ENCODE measurements around the gene FAM114A1.

Gene FAM114A1

GRCh38 chr4:38946919-38947318 lies 79.3 kb downstream of the FAM114A1 start:
- H3K27me3 ChIP-seq (ENCODE audit: control insufficient read depth, insufficient read depth, low read length, poor library complexity, severe bottlenecking), result no peaks in the 10 kb centered on the region
- H3K9me3 ChIP-seq (ENCODE audit: control insufficient read depth, low read length), result no peaks in the 10 kb centered on the region
- no peaks in the 10 kb centered on the region for H3K4me1 ChIP-seq (ENCODE audit: control insufficient read depth, insufficient read depth, low read length)
- H3K36me3 ChIP-seq (ENCODE audit: control insufficient read depth, insufficient read depth, low read length), result no peaks in the 10 kb centered on the region
- WGBS, 2 experiments, result 88 to 90% methylated on average over 3 of the region's 3 CpGs
- no peak overlapping the region for H3K4me3 ChIP-seq (ENCODE audit: insufficient read depth, low read depth, low read length)
- H3K27ac ChIP-seq (ENCODE audit: insufficient read depth, low read depth, low read length, poor library complexity, severe bottlenecking), result no peak overlapping the region

GRCh38 chr4:38948551-38948950 lies 80.9 kb downstream of the FAM114A1 start:
- Histone ChIP-seq H3K4me3 (ENCODE audit: insufficient read depth, low read depth, low read length) (no peak overlapping the region), H3K36me3 (ENCODE audit: control insufficient read depth, insufficient read depth, low read length) (no peaks in the 10 kb centered on the region), H3K4me1 (ENCODE audit: control insufficient read depth, insufficient read depth, low read length) (no peaks in the 10 kb centered on the region), H3K27ac (ENCODE audit: insufficient read depth, low read depth, low read length, poor library complexity, severe bottlenecking) (no peak overlapping the region), H3K27me3 (ENCODE audit: control insufficient read depth, insufficient read depth, low read length, poor library complexity, severe bottlenecking) (no peaks in the 10 kb centered on the region), H3K9me3 (ENCODE audit: control insufficient read depth, low read length) (no peaks in the 10 kb centered on the region)
- WGBS, 2 experiments, result 94 to 95% methylated on average over 2 of the region's 2 CpGs

- WGBS, 2 experiments, result 70 to 83% methylated on average over 4 to 5 of the region's 5 CpGs
- Histone ChIP-seq H3K4me3 (ENCODE audit: insufficient read depth, low read depth, low read length) (no peak overlapping the region), H3K36me3 (ENCODE audit: control insufficient read depth, insufficient read depth, low read length) (no peaks in the 10 kb centered on the region), H3K27ac (ENCODE audit: insufficient read depth, low read depth, low read length, poor library complexity, severe bottlenecking) (no peak overlapping the region), H3K9me3 (ENCODE audit: control insufficient read depth, low read length) (no peaks in the 10 kb centered on the region), H3K27me3 (ENCODE audit: control insufficient read depth, insufficient read depth, low read length, poor library complexity, severe bottlenecking) (no peaks in the 10 kb centered on the region), H3K4me1 (ENCODE audit: control insufficient read depth, insufficient read depth, low read length) (no peaks in the 10 kb centered on the region)
These were observed 81.9 kb downstream of the FAM114A1 start for GRCh38 chr4:38949411-38950051.

DNA sequence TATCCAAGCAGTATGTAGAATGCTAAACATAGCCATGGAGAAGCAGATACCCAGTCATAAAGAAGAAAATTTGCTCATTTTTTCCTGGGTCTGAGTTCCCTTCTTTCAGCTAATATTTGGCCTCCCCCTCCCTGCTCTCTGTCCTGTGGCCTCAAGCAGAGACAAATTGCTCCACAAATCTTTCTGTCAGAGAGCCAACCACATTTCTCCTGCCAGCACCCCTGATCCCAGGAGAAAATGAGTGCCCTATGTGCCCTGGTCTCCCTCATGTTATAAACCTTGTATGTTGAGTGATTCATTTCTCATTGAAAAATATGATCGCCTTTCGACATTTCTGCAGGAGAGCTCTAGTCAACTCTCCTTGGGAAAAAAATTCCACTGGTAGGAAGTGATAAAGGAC lies 82.6 kb downstream of the FAM114A1 start:
- Histone ChIP-seq H3K27me3 (ENCODE audit: control insufficient read depth, insufficient read depth, low read length, poor library complexity, severe bottlenecking) (no peaks in the 10 kb centered on the region), H3K4me1 (ENCODE audit: control insufficient read depth, insufficient read depth, low read length) (no peaks in the 10 kb centered on the region), H3K9me3 (ENCODE audit: control insufficient read depth, low read length) (no peaks in the 10 kb centered on the region), H3K36me3 (ENCODE audit: control insufficient read depth, insufficient read depth, low read length) (no peaks in the 10 kb centered on the region), H3K4me3 (ENCODE audit: insufficient read depth, low read depth, low read length) (no peak overlapping the region), H3K27ac (ENCODE audit: insufficient read depth, low read depth, low read length, poor library complexity, severe bottlenecking) (no peak overlapping the region)
- WGBS, 2 experiments, result 96 to 100% methylated on average over 2 of the region's 2 CpGs

GRCh38 chr4:38950734-38951133 lies 83.1 kb downstream of the FAM114A1 start:
- Histone ChIP-seq H3K4me3 (ENCODE audit: insufficient read depth, low read depth, low read length) (no peak overlapping the region), H3K27ac (ENCODE audit: insufficient read depth, low read depth, low read length, poor library complexity, severe bottlenecking) (no peak overlapping the region), H3K9me3 (ENCODE audit: control insufficient read depth, low read length) (no peaks in the 10 kb centered on the region), H3K27me3 (ENCODE audit: control insufficient read depth, insufficient read depth, low read length, poor library complexity, severe bottlenecking) (no peaks in the 10 kb centered on the region), H3K36me3 (ENCODE audit: control insufficient read depth, insufficient read depth, low read length) (no peaks in the 10 kb centered on the region), H3K4me1 (ENCODE audit: control insufficient read depth, insufficient read depth, low read length) (no peaks in the 10 kb centered on the region)
- 91 to 98% methylated on average over 4 to 6 of the region's 6 CpGs for WGBS, 2 experiments

DNA sequence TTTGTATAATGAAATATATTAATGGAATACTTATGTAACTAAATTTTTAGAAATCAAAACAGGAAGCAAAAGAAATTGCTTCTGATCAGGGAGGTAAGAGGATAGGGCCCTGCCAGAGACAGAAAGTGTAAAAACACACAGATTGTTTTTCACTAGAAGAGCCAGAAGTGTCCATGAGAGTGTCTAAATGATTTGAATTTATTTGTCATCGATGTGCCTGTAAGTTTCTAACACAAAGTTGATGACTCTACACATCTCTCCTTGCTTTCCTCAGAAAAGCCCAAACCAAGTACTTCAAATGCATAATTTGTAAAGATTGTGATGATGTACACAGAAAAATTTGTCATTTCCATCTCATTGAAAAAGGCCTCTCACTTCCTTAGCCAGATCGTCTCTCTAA lies 84.0 kb downstream of the FAM114A1 start:
- Histone ChIP-seq H3K27me3 (ENCODE audit: control insufficient read depth, insufficient read depth, low read length, poor library complexity, severe bottlenecking) (no peaks in the 10 kb centered on the region), H3K9me3 (ENCODE audit: control insufficient read depth, low read length) (no peaks in the 10 kb centered on the region), H3K4me3 (ENCODE audit: insufficient read depth, low read depth, low read length) (no peak overlapping the region), H3K27ac (ENCODE audit: insufficient read depth, low read depth, low read length, poor library complexity, severe bottlenecking) (no peak overlapping the region), H3K36me3 (ENCODE audit: control insufficient read depth, insufficient read depth, low read length) (no peaks in the 10 kb centered on the region), H3K4me1 (ENCODE audit: control insufficient read depth, insufficient read depth, low read length) (no peaks in the 10 kb centered on the region)
- 79 to 95% methylated on average over 1 to 2 of the region's 2 CpGs for WGBS, 2 experiments

DNA sequence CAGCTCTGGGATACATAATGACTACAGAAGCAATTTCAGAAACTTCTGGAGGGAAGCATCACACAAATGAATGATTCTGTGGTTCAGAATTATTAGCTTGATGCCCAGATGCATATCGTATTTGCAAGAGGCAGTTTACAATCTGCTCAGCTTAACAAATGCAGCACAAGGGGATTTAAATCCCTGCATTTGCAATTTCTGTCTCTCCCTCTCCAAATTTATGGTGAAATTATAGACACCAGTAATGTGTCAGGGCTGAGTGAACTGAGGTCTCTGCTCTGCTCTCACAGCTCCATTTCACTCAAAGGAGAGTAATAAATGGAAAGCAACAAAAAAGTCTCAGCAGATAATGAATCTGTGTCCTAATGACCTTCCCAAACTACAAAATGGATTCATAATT lies 84.4 kb downstream of the FAM114A1 start:
- Histone ChIP-seq H3K4me1 (ENCODE audit: control insufficient read depth, insufficient read depth, low read length) (no peaks in the 10 kb centered on the region), H3K4me3 (ENCODE audit: insufficient read depth, low read depth, low read length) (no peak overlapping the region), H3K36me3 (ENCODE audit: control insufficient read depth, insufficient read depth, low read length) (no peaks in the 10 kb centered on the region), H3K27me3 (ENCODE audit: control insufficient read depth, insufficient read depth, low read length, poor library complexity, severe bottlenecking) (no peaks in the 10 kb centered on the region), H3K27ac (ENCODE audit: insufficient read depth, low read depth, low read length, poor library complexity, severe bottlenecking) (no peak overlapping the region), H3K9me3 (ENCODE audit: control insufficient read depth, low read length) (no peaks in the 10 kb centered on the region)
- 0% methylated on average over 1 of the region's 1 CpG for WGBS, 2 experiments

DNA sequence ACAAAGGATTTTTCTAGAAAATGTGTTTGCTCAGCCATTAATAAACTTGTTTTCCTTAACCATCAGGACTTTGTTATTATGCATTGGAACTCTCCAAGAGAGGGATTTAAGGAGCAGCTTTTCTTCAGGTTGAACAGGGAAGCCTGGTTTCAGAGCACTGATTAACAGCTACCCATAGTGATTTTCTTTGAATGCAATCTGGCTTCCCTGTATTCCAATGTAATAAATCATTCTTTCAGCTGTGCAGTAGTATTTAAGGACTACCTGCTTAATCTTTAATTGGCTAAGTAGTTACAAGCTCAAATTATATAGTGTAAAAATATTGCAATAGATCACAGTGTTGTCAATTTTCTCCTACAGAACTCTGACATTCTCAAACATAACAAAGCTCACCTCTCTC lies 87.1 kb downstream of the FAM114A1 start:
- Histone ChIP-seq H3K27me3 (ENCODE audit: control insufficient read depth, insufficient read depth, low read length, poor library complexity, severe bottlenecking) (no peaks in the 10 kb centered on the region), H3K4me1 (ENCODE audit: control insufficient read depth, insufficient read depth, low read length) (no peaks in the 10 kb centered on the region), H3K4me3 (ENCODE audit: insufficient read depth, low read depth, low read length) (no peak overlapping the region), H3K27ac (ENCODE audit: insufficient read depth, low read depth, low read length, poor library complexity, severe bottlenecking) (no peak overlapping the region), H3K9me3 (ENCODE audit: control insufficient read depth, low read length) (no peaks in the 10 kb centered on the region), H3K36me3 (ENCODE audit: control insufficient read depth, insufficient read depth, low read length) (no peaks in the 10 kb centered on the region)

- H3K27me3 ChIP-seq (ENCODE audit: control insufficient read depth, insufficient read depth, low read length, poor library complexity, severe bottlenecking), result no peaks in the 10 kb centered on the region
- no peaks in the 10 kb centered on the region for H3K9me3 ChIP-seq (ENCODE audit: control insufficient read depth, low read length)
- 90 to 97% methylated on average over 4 of the region's 4 CpGs for WGBS, 2 experiments
- H3K36me3 ChIP-seq (ENCODE audit: control insufficient read depth, insufficient read depth, low read length), result no peaks in the 10 kb centered on the region
- H3K27ac ChIP-seq (ENCODE audit: insufficient read depth, low read depth, low read length, poor library complexity, severe bottlenecking), result no peak overlapping the region
- H3K4me3 ChIP-seq (ENCODE audit: insufficient read depth, low read depth, low read length), result no peak overlapping the region
- no peaks in the 10 kb centered on the region for H3K4me1 ChIP-seq (ENCODE audit: control insufficient read depth, insufficient read depth, low read length)
These were observed 88.4 kb downstream of the FAM114A1 start for GRCh38 chr4:38955957-38956356.

GRCh38 chr4:38957261-38957815 lies 89.7 kb downstream of the FAM114A1 start:
- H3K4me3 ChIP-seq (ENCODE audit: insufficient read depth, low read depth, low read length), result no peak overlapping the region
- H3K4me1 ChIP-seq (ENCODE audit: control insufficient read depth, insufficient read depth, low read length), result no peaks in the 10 kb centered on the region
- H3K27ac ChIP-seq (ENCODE audit: insufficient read depth, low read depth, low read length, poor library complexity, severe bottlenecking), result no peak overlapping the region
- H3K9me3 ChIP-seq (ENCODE audit: control insufficient read depth, low read length), result no peaks in the 10 kb centered on the region
- WGBS, 2 experiments, result 87 to 94% methylated on average over 5 of the region's 5 CpGs
- no peaks in the 10 kb centered on the region for H3K36me3 ChIP-seq (ENCODE audit: control insufficient read depth, insufficient read depth, low read length)
- H3K27me3 ChIP-seq (ENCODE audit: control insufficient read depth, insufficient read depth, low read length, poor library complexity, severe bottlenecking), result no peaks in the 10 kb centered on the region

DNA sequence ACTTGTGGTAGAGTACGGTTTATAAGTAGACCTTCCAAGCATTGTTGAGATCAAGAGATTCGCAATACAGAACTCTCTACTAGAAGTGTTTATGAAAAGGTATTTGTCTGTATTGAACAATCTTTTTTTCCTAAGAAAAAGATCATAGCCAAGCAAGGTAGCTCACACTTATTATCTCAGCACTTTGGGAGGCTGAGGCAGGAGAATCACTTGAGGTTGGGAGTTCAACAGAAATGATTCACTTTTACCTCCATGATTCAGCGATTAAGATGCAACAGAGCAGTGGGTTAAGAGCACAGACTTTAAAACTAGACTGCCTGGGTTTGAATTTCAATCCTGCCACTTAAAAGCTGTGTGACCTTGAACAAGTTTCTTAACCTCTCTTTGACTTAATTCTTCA lies 90.3 kb downstream of the FAM114A1 start:
- Histone ChIP-seq H3K27me3 (ENCODE audit: control insufficient read depth, insufficient read depth, low read length, poor library complexity, severe bottlenecking) (no peaks in the 10 kb centered on the region), H3K36me3 (ENCODE audit: control insufficient read depth, insufficient read depth, low read length) (no peaks in the 10 kb centered on the region), H3K9me3 (ENCODE audit: control insufficient read depth, low read length) (no peaks in the 10 kb centered on the region), H3K4me3 (ENCODE audit: insufficient read depth, low read depth, low read length) (no peak overlapping the region), H3K4me1 (ENCODE audit: control insufficient read depth, insufficient read depth, low read length) (no peaks in the 10 kb centered on the region), H3K27ac (ENCODE audit: insufficient read depth, low read depth, low read length, poor library complexity, severe bottlenecking) (no peak overlapping the region)
- 96 to 98% methylated on average over 3 of the region's 3 CpGs for WGBS, 2 experiments
